ENCODE measurements around the gene MEOX2.
A peak's percentile ranks its signal among the peaks of the same experiment; 100 is the strongest.

MEOX2 gene

GRCh38 chr7:15686295-15686956 is at the start of gene MEOX2:
MEOX2 (minus strand) TSS chr7:15686683; CDS start chr7:15686402, 281 bp downstream.
- CTCF ChIA-PET: interaction anchor here (2.0 kb wide), 1 partner anchor 35 kb away, joined by 7 read pairs; no protein-coding TSS in a partner anchor
- no peak for DNase-seq (ENCODE audit: extremely low spot score)
- TF ChIP-seq FOXA1 (IDR thresholded peaks at IDR 0.05): no peak
- POLR2A ChIA-PET: no interaction called here

- POLR2A ChIA-PET: no interaction called here
- CTCF ChIA-PET: interaction anchor here (0.7 kb wide), 1 partner anchor 10 kb away, joined by 3 read pairs; no protein-coding TSS in a partner anchor
- TF ChIP-seq NFRKB (IDR thresholded peaks at IDR 0.05) (no peak), PKNOX1 (IDR thresholded peaks at IDR 0.05) (no peak), HDGF (IDR thresholded peaks at IDR 0.05; ENCODE audit: borderline replicate concordance) (no peak), CTBP1 (IDR thresholded peaks at IDR 0.05; ENCODE audit: borderline replicate concordance) (no peak), L3MBTL2 (conservative IDR thresholded peaks at IDR 0.05) (no peak), FOXK2 (IDR thresholded peaks at IDR 0.05) (no peak), BHLHE40 (IDR thresholded peaks at IDR 0.05; ENCODE audit: borderline replicate concordance) (no peak), ELF4 (IDR thresholded peaks at IDR 0.05) (no peak), ZNF384 (IDR thresholded peaks at IDR 0.05) (no peak), SUZ12 (IDR thresholded peaks at IDR 0.05) (no peak), SP1 (IDR thresholded peaks at IDR 0.05) (no peak), FOXA1 (IDR thresholded peaks at IDR 0.05) (no peak)
- no peak for DNase-seq (ENCODE audit: extremely low spot score)
Observed at GRCh38 chr7:15729746-15730145, 43.3 kb upstream of the MEOX2 start.

DNA sequence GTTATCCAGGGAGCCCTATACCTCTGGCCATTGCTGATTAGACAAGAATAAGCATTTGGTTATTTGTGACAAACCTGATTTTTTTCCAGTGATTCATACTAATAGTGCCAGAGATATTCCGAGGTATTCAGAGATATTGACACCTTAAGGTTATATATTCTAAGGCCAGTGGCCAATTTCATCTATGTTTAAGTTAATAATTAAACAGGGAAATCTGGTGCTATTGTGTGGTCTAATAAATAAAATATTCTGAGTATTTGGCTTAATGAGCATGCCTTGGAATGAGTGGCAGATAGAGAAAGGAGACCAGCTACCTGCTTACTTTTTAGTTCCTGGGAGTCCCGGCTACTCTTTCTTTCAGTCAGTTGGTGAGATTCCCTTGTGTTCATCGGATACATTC is 38.6 kb upstream of the MEOX2 start:
- ChIA-PET CTCF (no interaction called here), POLR2A (no interaction called here)
- DNase-seq (ENCODE audit: extremely low spot score): no peak
- TF ChIP-seq L3MBTL2 (conservative IDR thresholded peaks at IDR 0.05): no peak
- no peak for TF ChIP-seq NFRKB (IDR thresholded peaks at IDR 0.05)
- TF ChIP-seq SUZ12 (IDR thresholded peaks at IDR 0.05): no peak
- no peak for TF ChIP-seq ARNT (IDR thresholded peaks at IDR 0.05)
- TF ChIP-seq LEF1 (IDR thresholded peaks at IDR 0.05; ENCODE audit: borderline replicate concordance): no peak

DNA sequence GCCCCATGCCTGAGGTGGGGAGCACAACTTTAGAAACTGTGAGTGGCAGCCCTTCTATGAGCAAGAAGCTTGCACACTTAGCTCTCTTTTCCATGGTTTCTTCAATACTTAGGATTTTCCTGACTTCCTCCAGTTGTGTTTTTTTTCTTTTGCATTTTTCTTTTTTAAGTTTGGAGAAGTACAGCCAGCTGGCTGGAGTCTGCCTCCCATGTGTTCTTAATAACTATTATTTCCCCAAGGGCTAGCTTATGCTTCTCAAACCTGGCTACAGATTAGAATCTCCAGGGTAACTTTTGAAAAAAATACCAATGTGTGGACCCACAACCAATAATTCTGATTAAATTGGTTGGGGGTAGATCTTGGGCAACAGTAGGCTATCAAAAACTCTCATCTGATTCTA is 37.4 kb upstream of the MEOX2 start:
- CTCF ChIA-PET: no interaction called here
- DNase-seq (ENCODE audit: extremely low spot score): no peak

DNA sequence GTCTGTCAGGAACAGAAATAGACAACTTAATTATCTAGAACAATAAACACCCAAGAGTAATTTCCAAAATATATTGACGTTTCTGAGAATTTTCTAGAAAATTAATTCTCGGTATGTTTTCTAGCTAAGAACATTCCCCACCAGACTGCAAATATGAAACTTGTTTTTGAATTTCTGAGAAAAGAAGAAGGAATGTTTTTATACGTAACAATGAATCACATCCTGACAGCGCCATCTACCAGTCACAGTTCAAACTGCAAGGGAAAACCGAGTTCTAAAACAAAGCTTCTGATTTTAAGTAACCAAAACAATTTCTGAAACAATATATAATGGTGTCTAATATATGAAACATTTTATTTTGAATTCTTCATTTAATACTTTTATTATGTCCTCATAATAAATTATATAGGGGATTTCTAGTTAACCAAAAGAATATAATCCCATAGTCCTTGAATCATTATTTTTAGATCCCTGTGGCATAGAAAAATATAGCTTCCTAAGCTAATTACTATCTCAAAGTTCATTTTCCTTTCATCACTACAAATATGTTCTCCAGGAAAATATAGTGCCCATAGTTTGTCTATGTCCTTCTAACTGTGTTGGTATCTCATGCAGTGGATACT is 34.5 kb upstream of the MEOX2 start:
- peak; percentile 13 for DNase-seq (ENCODE audit: extremely low spot score)
- POLR2A ChIA-PET: no interaction called here
- TF ChIP-seq PKNOX1 (IDR thresholded peaks at IDR 0.05) (peak; percentile 24; the same call in 1 of the 2 replicates), SP1 (IDR thresholded peaks at IDR 0.05) (no peak), ZNF384 (IDR thresholded peaks at IDR 0.05) (no peak), FOXK2 (IDR thresholded peaks at IDR 0.05) (no peak), CTBP1 (IDR thresholded peaks at IDR 0.05; ENCODE audit: borderline replicate concordance) (no peak)
- CTCF ChIA-PET: interaction anchor here (0.6 to 1.6 kb wide), 13 partner anchors 8 to 417 kb away, joined by 3 to 7 read pairs (median 3); partner anchors contain the start of gene MEOX2

More for the DNA sequence above, 37.4 kb upstream of the MEOX2 start:
- POLR2A ChIA-PET: no interaction called here
- TF ChIP-seq FOXM1 (IDR thresholded peaks at IDR 0.05; ENCODE audit: borderline replicate concordance) (no peak), BHLHE40 (IDR thresholded peaks at IDR 0.05; ENCODE audit: borderline replicate concordance) (no peak), TARDBP (IDR thresholded peaks at IDR 0.05) (no peak), CTBP1 (IDR thresholded peaks at IDR 0.05; ENCODE audit: borderline replicate concordance) (no peak), SP1 (IDR thresholded peaks at IDR 0.05) (no peak), FOXK2 (IDR thresholded peaks at IDR 0.05) (no peak), HDGF (IDR thresholded peaks at IDR 0.05; ENCODE audit: borderline replicate concordance) (no peak), ARNT (IDR thresholded peaks at IDR 0.05) (no peak), FOXA1 (IDR thresholded peaks at IDR 0.05) (no peak), L3MBTL2 (conservative IDR thresholded peaks at IDR 0.05) (no peak), LEF1 (IDR thresholded peaks at IDR 0.05; ENCODE audit: borderline replicate concordance) (no peak), PKNOX1 (IDR thresholded peaks at IDR 0.05) (no peak), ELF4 (IDR thresholded peaks at IDR 0.05) (no peak)

DNA sequence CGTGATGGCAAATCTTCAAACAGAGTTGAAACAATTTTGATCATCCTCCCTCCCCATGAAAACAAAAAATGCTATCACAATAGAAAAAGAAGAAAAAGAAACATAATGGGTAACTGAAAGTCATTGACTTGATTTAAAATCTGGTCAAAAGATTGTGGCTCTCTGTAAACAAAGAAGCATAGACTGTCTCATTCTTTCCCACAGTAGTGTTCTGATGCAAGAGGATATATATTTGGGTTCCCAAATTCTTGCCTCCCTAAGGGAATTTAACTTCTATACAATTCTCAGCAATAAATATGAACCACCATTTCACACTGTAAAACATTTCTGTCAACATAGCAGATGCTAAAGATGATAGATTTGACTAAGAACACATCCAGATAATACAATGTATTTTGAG is 32.8 kb upstream of the MEOX2 start:
- CTCF ChIA-PET: interaction anchor here (1.6 kb wide), 1 partner anchor 10 kb away, joined by 3 read pairs; no protein-coding TSS in a partner anchor
- no peak for DNase-seq (ENCODE audit: extremely low spot score)
- TF ChIP-seq L3MBTL2 (conservative IDR thresholded peaks at IDR 0.05): no peak
- TF ChIP-seq ZNF384 (IDR thresholded peaks at IDR 0.05): no peak
- TF ChIP-seq SP1 (IDR thresholded peaks at IDR 0.05): no peak
- no peak for TF ChIP-seq FOXM1 (IDR thresholded peaks at IDR 0.05; ENCODE audit: borderline replicate concordance)
- TF ChIP-seq HDGF (IDR thresholded peaks at IDR 0.05; ENCODE audit: borderline replicate concordance): no peak
- TF ChIP-seq ELF4 (IDR thresholded peaks at IDR 0.05): no peak
- TF ChIP-seq CTBP1 (IDR thresholded peaks at IDR 0.05; ENCODE audit: borderline replicate concordance): no peak
- TF ChIP-seq FOXA1 (IDR thresholded peaks at IDR 0.05): no peak
- no peak for TF ChIP-seq ARNT (IDR thresholded peaks at IDR 0.05)
- no peak for TF ChIP-seq FOXK2 (IDR thresholded peaks at IDR 0.05)
- no peak for TF ChIP-seq SUZ12 (IDR thresholded peaks at IDR 0.05)
- POLR2A ChIA-PET: no interaction called here

All from HEK293T (cell line).